Mesothelial cell of epicardium (in vitro differentiated cells): ENCODE measurements around the gene ABCC11. TPM values are rescaled to one million over a fixed set of nuclear protein-coding genes. Genes with fewer than 3 reads are reported as not detected.

ENCODE experiments used
- DNase-seq, 2 experiments: peaks; one replicate each; pipeline ENCODE4 v3.0.0; 2021; ENCODE audit warnings: low spot score in 2 of 2; ENCODE audit not compliant: unreplicated experiment in 2 of 2
- H3K27ac Mint-ChIP-seq: 2 replicates; pipeline ENCODE4 v1.8.0; 2021; ENCODE audit warnings: mixed read lengths
- H3K27me3 Mint-ChIP-seq: 2 replicates; pipeline ENCODE4 v1.8.0; 2021; ENCODE audit warnings: low read depth, mixed read lengths
- H3K36me3 Mint-ChIP-seq: 2 replicates; pipeline ENCODE4 v1.8.0; 2021; ENCODE audit warnings: mixed read lengths
- H3K4me1 Mint-ChIP-seq: 2 replicates; pipeline ENCODE4 v1.8.0; 2021; ENCODE audit warnings: mixed read lengths
- H3K4me3 Mint-ChIP-seq: 2 replicates; pipeline ENCODE4 v1.8.0; 2021; ENCODE audit warnings: mild to moderate bottlenecking, moderate library complexity, mixed read lengths
- H3K9me3 Mint-ChIP-seq: 2 replicates; pipeline ENCODE4 v1.8.0; 2021; ENCODE audit warnings: mixed read lengths
- CTCF ChIP-seq: fragments of 200-600 bp; sonication (generic); IDR thresholded peaks from one replicate; pipeline ENCODE4 v1.5.0; 2021; ENCODE audit warnings: antibody characterized with exemption; ENCODE audit not compliant: unreplicated experiment
- total RNA-seq: library from RNA; stranded (reverse); gene quantifications from 3 replicates; pipeline ENCODE4 v1.2.1, GENCODE V29; 2021

The ABCC11 gene
- total RNA-seq, 1 donor from 2014 or later = 0.47 TPM

GRCh38 chr16:48212033-48212432 is 35.3 kb downstream of the ABCC11 start:
- no peak for DNase-seq
- H3K4me1 Mint-ChIP-seq = no peaks in the 10 kb centered on the region
- peaks cover 36% of the 10 kb centered on the region for H3K27me3 Mint-ChIP-seq
- H3K9me3 Mint-ChIP-seq = no peaks in the 10 kb centered on the region
- TF ChIP-seq CTCF = no peak
- no peak overlapping the region for H3K27ac Mint-ChIP-seq
- no peaks in the 10 kb centered on the region for H3K36me3 Mint-ChIP-seq
- no peak overlapping the region for H3K4me3 Mint-ChIP-seq

- peaks cover 39% of the 10 kb centered on the region for H3K27me3 Mint-ChIP-seq
- no peaks in the 10 kb centered on the region for H3K36me3 Mint-ChIP-seq
- DNase-seq = no peak
- no peaks in the 10 kb centered on the region for H3K9me3 Mint-ChIP-seq
- no peak overlapping the region for H3K27ac Mint-ChIP-seq
- no peaks in the 10 kb centered on the region for H3K4me1 Mint-ChIP-seq
- H3K4me3 Mint-ChIP-seq = no peak overlapping the region
- TF ChIP-seq CTCF = no peak
Measured at GRCh38 chr16:48210747-48211146, 36.6 kb downstream of the ABCC11 start.

GRCh38 chr16:48206594-48207242 is 40.6 kb downstream of the ABCC11 start:
- Mint-ChIP-seq H3K27me3 (peaks cover 27% of the 10 kb centered on the region), H3K9me3 (no peaks in the 10 kb centered on the region), H3K4me3 (no peak overlapping the region), H3K4me1 (no peaks in the 10 kb centered on the region), H3K36me3 (no peaks in the 10 kb centered on the region), H3K27ac (no peak overlapping the region)
- DNase-seq = no peak
- no peak for TF ChIP-seq CTCF

- Mint-ChIP-seq H3K4me3 (no peak overlapping the region), H3K4me1 (no peaks in the 10 kb centered on the region), H3K36me3 (no peaks in the 10 kb centered on the region), H3K27ac (no peak overlapping the region), H3K9me3 (no peaks in the 10 kb centered on the region), H3K27me3 (peaks cover 24% of the 10 kb centered on the region)
- DNase-seq = no peak
- TF ChIP-seq CTCF = no peak
Measured at GRCh38 chr16:48204825-48205151, 42.6 kb downstream of the ABCC11 start.

GRCh38 chr16:48203974-48204824 is 43.1 kb downstream of the ABCC11 start:
- no peak for TF ChIP-seq CTCF
- Mint-ChIP-seq H3K36me3 (no peaks in the 10 kb centered on the region), H3K9me3 (no peaks in the 10 kb centered on the region), H3K27ac (no peak overlapping the region), H3K4me3 (no peak overlapping the region), H3K27me3 (peaks cover 21% of the 10 kb centered on the region), H3K4me1 (no peaks in the 10 kb centered on the region)
- DNase-seq = no peak
